Measurements from ENCODE around the gene UBQLN3.

Gene UBQLN3

DNA sequence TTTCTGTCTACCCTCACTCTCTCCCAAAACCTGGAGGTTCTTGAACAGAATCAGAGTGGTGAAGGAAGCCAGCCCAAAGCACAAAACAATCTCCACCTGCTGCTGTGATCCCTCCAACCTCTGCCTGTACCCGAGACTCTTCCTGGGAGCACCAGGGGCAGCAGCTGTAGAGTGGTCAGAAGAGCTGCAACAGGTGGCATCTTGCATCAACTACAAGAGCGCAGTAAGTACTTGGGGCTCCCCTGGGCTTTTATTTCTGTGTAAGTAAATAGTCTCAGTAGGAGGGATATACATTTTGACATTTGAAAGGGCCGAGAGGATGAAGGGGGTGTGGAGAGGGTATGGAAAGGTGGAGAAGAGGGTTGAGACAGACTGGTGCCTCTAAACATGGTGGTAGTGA, 15.0 kb upstream of the UBQLN3 start:
- TF ChIP-seq, protein P1, sequence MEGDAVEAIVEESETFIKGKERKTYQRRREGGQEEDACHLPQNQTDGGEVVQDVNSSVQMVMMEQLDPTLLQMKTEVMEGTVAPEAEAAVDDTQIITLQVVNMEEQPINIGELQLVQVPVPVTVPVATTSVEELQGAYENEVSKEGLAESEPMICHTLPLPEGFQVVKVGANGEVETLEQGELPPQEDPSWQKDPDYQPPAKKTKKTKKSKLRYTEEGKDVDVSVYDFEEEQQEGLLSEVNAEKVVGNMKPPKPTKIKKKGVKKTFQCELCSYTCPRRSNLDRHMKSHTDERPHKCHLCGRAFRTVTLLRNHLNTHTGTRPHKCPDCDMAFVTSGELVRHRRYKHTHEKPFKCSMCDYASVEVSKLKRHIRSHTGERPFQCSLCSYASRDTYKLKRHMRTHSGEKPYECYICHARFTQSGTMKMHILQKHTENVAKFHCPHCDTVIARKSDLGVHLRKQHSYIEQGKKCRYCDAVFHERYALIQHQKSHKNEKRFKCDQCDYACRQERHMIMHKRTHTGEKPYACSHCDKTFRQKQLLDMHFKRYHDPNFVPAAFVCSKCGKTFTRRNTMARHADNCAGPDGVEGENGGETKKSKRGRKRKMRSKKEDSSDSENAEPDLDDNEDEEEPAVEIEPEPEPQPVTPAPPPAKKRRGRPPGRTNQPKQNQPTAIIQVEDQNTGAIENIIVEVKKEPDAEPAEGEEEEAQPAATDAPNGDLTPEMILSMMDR (IDR thresholded peaks at IDR 0.05) = no peak
- no peak for TF ChIP-seq ZFX (IDR thresholded peaks at IDR 0.05; ENCODE audit: borderline replicate concordance)
- no peak overlapping the region for H3K27ac ChIP-seq

DNA sequence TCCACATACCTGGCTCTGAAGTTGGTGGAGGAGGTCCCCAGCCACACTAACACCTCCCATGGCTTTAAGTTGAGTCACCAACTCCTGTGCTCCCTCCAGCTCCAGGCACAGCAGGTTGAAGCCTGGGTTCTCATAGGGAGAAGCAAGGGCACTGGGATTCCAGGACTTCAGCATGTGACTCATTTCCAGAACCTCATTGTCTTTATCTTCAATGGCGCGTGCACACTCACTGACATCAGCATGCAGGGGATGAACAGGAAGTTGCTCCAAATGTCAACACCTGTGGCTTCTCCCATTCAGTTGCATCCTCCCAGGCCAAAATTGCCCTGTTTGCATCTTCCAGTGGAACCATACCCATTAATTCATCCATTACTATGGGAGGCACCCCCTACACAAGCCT, 12.6 kb upstream of the UBQLN3 start:
- TF ChIP-seq ZFX (IDR thresholded peaks at IDR 0.05; ENCODE audit: borderline replicate concordance) = no peak
- TF ChIP-seq, protein P1 (IDR thresholded peaks at IDR 0.05) = no peak
- no peak overlapping the region for H3K27ac ChIP-seq

DNA sequence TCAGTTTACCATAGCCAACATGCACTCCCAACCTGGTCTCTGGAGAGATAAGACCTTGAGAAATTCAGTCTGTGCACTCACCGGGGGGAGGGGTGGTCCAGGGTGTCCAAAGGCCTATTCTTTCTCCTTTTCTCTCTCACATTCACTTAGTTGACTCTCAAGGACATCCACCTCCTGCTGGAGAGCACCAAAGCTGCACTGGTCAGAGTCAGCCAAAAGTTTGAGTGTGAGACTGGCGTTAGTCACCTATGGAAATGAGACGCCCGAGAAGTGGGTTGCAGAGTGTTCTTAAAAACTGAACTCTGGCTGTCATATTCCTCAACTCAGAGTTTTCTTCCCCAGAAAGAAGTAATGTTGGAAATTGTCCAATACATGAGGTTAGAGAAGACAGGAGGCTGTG, 11.8 kb upstream of the UBQLN3 start:
- TF ChIP-seq, protein P1 (IDR thresholded peaks at IDR 0.05) = no peak
- no peak for TF ChIP-seq ZFX (IDR thresholded peaks at IDR 0.05; ENCODE audit: borderline replicate concordance)

DNA sequence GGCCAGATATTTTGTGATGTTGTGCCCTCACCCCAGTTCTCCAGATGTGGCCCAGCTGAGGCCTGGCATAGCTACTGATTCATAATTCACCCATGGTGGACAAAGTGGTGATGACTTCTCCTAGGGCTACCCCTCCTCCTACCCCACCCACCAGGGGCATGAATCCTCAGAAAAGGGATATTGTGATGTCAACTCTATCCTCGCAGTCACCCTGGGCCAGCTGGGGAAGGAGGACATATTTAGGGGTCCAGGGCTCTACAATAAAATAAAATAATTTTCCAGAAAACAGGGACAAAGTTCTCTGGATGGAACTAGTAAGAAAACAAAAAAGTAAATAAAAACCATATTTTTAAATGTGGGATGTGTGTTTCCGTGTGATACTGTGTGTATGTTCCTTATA, 6.8 kb upstream of the UBQLN3 start, which contains the start of gene UBQLNL:
Gene UBQLNL (minus strand): TSS at position 101 of the 400 bp plus-strand sequence. CDS start 258 bp downstream, outside the sequence.
- no peak for TF ChIP-seq ZFX (IDR thresholded peaks at IDR 0.05; ENCODE audit: borderline replicate concordance)
- TF ChIP-seq, protein P1 (IDR thresholded peaks at IDR 0.05) = no peak
- no peak within 1 kb of the TSS for H3K27ac ChIP-seq

More for the DNA sequence above, 11.8 kb upstream of the UBQLN3 start:
- H3K27ac ChIP-seq = no peak overlapping the region

DNA sequence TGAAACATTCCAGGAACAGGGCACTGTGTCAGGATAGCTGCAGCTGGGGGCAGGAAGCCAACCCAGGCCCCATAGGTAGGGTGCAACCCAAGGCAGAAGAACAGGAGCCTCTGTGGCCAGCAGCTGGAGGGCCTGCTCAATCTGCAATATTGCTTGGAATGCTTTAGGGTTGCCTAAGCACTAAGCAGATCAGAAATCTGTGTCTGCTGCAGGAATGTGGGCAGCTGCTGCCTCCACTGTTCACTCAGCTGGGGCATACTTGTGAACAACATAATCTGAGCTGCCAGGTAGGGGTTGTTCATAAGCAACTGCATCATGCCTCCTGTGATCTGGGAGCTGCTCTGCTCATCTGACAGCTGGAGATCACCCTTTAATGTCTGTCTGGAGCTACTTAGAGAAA, 5.1 kb upstream of the UBQLN3 start:
- no peak overlapping the region for H3K27ac ChIP-seq
- no peak for TF ChIP-seq ZFX (IDR thresholded peaks at IDR 0.05; ENCODE audit: borderline replicate concordance)
- TF ChIP-seq, protein P1 (IDR thresholded peaks at IDR 0.05) = no peak

DNA sequence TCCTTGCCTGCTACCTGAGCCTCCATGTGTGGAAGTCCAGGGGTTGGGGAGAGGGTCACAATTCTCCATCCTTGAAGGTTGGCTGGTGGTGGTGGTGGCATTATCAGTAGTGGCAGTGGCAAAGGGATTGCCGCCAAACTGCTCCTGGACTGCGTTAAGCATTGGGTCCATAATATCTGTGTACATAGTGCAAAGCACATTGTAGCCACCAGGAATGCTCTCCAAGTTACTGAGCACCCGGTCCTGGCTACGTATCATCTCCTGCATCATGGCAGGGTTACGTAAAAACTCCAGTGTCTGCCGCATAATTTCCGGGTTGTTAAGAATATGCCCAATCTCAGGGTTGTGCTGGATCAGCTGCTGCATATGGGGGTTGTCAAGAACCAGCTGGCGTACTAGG, 1.2 kb downstream of the UBQLN3 start:
- H3K27ac ChIP-seq = no peak overlapping the region
- no peak for TF ChIP-seq ZFX (IDR thresholded peaks at IDR 0.05; ENCODE audit: borderline replicate concordance)
- TF ChIP-seq, protein P1 (IDR thresholded peaks at IDR 0.05) = peak; percentile 30

DNA sequence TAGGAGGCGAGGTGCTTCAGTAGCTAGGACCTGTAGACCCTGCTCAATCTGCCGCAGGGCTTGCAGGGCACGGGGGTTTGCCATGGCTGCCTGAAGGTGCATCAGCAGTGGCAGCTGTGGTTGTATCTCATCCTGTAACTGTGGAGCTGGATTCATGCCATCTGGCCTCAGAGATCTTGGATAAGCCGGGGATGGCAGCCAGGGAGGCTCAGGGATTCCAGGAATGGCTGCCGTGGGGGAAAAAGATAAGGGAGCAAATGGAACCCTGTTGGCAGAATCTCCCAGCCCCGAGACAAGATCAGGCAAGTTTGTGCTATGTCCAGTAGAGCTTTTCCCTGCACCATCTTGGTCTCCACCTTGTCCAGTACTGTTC, 1.8 kb downstream of the UBQLN3 start:
- no peak for TF ChIP-seq ZFX (IDR thresholded peaks at IDR 0.05; ENCODE audit: borderline replicate concordance)
- TF ChIP-seq, protein P1 (IDR thresholded peaks at IDR 0.05) = no peak

More for the DNA sequence above, 1.8 kb downstream of the UBQLN3 start:
- no peak overlapping the region for H3K27ac ChIP-seq
